B cell (primary cell): ENCODE data around the gene RETREG1. TPM values are rescaled to one million over a fixed set of nuclear protein-coding genes. Genes with fewer than 3 reads are reported as not detected.
A peak's percentile ranks its signal among the peaks of the same experiment; 100 is the strongest.

Source experiments
- ATAC-seq: fragments of 200-7000 bp; cut with Tn5 transposase; one replicate; pipeline ENCODE4 v1.10.0; 2021; ENCODE audit warnings: low read depth, mild to moderate bottlenecking, moderate number of reproducible peaks, moderate library complexity
- CTCF ChIA-PET: fragments of 350-600 bp; sonication (Branson Sonifier 250); formaldehyde crosslinking; loops from one replicate; lab custom pipeline; 2021; ENCODE audit warnings: antibody characterized with exemption, inconsistent platforms; lab: Charles Lee
- POLR2A ChIA-PET: fragments of 350-600 bp; sonication (Branson Sonifier 250); formaldehyde crosslinking; loops from one replicate; lab custom pipeline; 2021; ENCODE audit warnings: antibody characterized with exemption; lab: Charles Lee
- DNase-seq: peaks from one replicate; pipeline ENCODE4 v3.0.0; 2013
- H2AFZ ChIP-seq: 2 replicates; pipeline ENCODE4 v1.6.1; 2012; ENCODE audit warnings: mild to moderate bottlenecking, low read depth, low read length; ENCODE audit not compliant: insufficient read depth, poor library complexity, severe bottlenecking
- H3K27ac ChIP-seq, 2 donors: 1 replicate in 1 of 2; 2 replicates in 1 of 2; pipeline ENCODE4 v1.5.1; 2012 to 2013; ENCODE audit warnings: low read length in 2 of 2, mild to moderate bottlenecking in 2 of 2, moderate library complexity in 1 of 2
- H3K27me3 ChIP-seq, 4 experiments: fragments of 200-600 bp in 1 of 4; sonication (generic) in 1 of 4; replicated peaks in 1 of 4; 1 replicate in 2 of 4; 2 replicates in 2 of 4; pipeline versions ENCODE4 v1.6.1 to v1.7.0; 2013 to 2016; ENCODE audit warnings: low read length in 3 of 4, mild to moderate bottlenecking in 2 of 4, mixed read lengths in 1 of 4, moderate library complexity in 1 of 4; ENCODE audit not compliant: insufficient read depth in 4 of 4, control insufficient read depth in 3 of 4; ENCODE audit errors: control extremely low read depth in 1 of 4
- H3K36me3 ChIP-seq, 2 experiments: replicated peaks in 1 of 2; 1 replicate in 1 of 2; 2 replicates in 1 of 2; pipeline versions ENCODE4 v1.6.1 to v1.7.1; 2013; ENCODE audit warnings: low read length in 1 of 2; ENCODE audit not compliant: insufficient read depth in 2 of 2, control insufficient read depth in 1 of 2; ENCODE audit errors: control extremely low read depth in 1 of 2, extremely low read depth in 1 of 2
- H3K4me1 ChIP-seq, 2 donors: fragments of 200-600 bp in 1 of 2; sonication (generic) in 1 of 2; 1 replicate in 1 of 2; 2 replicates in 1 of 2; pipeline versions ENCODE4 v1.5.1 to v1.6.1; 2013 to 2017; ENCODE audit warnings: low read length in 2 of 2; ENCODE audit not compliant: control insufficient read depth in 2 of 2, insufficient read depth in 2 of 2
- H3K4me2 ChIP-seq: replicated peaks from 2 replicates; pipeline ENCODE3; 2012; ENCODE audit warnings: mild to moderate bottlenecking, low read depth, low read length; ENCODE audit not compliant: poor library complexity, severe bottlenecking
- H3K4me3 ChIP-seq, 5 experiments: fragments of 200-600 bp in 1 of 5; sonication (generic) in 1 of 5; 1 replicate in 3 of 5; 2 replicates in 2 of 5; pipeline versions ENCODE4 v1.5.1 to v1.7.0; 2011 to 2016; ENCODE audit warnings: low read length in 4 of 5, mild to moderate bottlenecking in 4 of 5, low read depth in 2 of 5, control low read depth in 1 of 5, moderate library complexity in 1 of 5; ENCODE audit not compliant: insufficient read depth in 1 of 5; ENCODE audit errors: control extremely low read depth in 1 of 5, extremely low read depth in 1 of 5
- H3K79me2 ChIP-seq: fragments of 200-600 bp; sonication (generic); one replicate; pipeline ENCODE4 v1.6.0; 2016; ENCODE audit warnings: low read length; ENCODE audit not compliant: control insufficient read depth, insufficient read depth
- H3K9ac ChIP-seq: fragments of 200-600 bp; sonication (generic); 2 replicates; pipeline ENCODE4 v1.6.1; 2017; ENCODE audit warnings: mild to moderate bottlenecking, low read length, moderate library complexity
- H3K9me3 ChIP-seq, 3 donors: one replicate each; pipeline versions ENCODE4 v1.6.1 to v1.7.1; 2013; ENCODE audit warnings: low read length in 2 of 3; ENCODE audit not compliant: control insufficient read depth in 2 of 3, insufficient read depth in 1 of 3; ENCODE audit errors: control extremely low read depth in 1 of 3
- H4K20me1 ChIP-seq: 2 replicates; pipeline ENCODE4 v1.6.0; 2012; ENCODE audit warnings: mild to moderate bottlenecking, low read length; ENCODE audit not compliant: insufficient read depth, control insufficient read depth, poor library complexity, severe bottlenecking
- H3K27ac Mint-ChIP-seq: one replicate; pipeline ENCODE4 v1.8.0; 2021; ENCODE audit warnings: mixed read lengths
- H3K27me3 Mint-ChIP-seq: one replicate; pipeline ENCODE4 v1.8.0; 2021; ENCODE audit warnings: mixed read lengths
- H3K4me1 Mint-ChIP-seq: one replicate; pipeline ENCODE4 v1.8.0; 2021; ENCODE audit warnings: mixed read lengths
- H3K4me3 Mint-ChIP-seq: one replicate; pipeline ENCODE4 v1.8.0; 2021; ENCODE audit warnings: mixed read lengths
- H3K9me3 Mint-ChIP-seq: one replicate; pipeline ENCODE4 v1.8.0; 2022; ENCODE audit warnings: mixed read lengths; ENCODE audit not compliant: insufficient read depth
- CTCF ChIP-seq: fragments of 200-600 bp; IDR thresholded peaks from one replicate; pipeline ENCODE4 v1.8.0; 2022; ENCODE audit warnings: antibody characterized with exemption, mild to moderate bottlenecking
- EZH2 ChIP-seq: IDR thresholded peaks from 2 replicates; pipeline ENCODE4 v1.6.1; 2012; ENCODE audit warnings: borderline replicate concordance, low read depth, mild to moderate bottlenecking, moderate library complexity, low read length; ENCODE audit not compliant: insufficient read depth, poor library complexity, severe bottlenecking
- WGBS: methylation state at CpG from one replicate; pipeline ENCODE4 v1.1.5; 2013; ENCODE audit warnings: missing lambda C conversion rate; ENCODE audit not compliant: insufficient coverage; 5-methylcytosine and 5-hydroxymethylcytosine counted together
- intact Hi-C: fragments of 100-400 bp; cut with micrococcal nuclease; formaldehyde crosslinking; loops from one replicate; pipeline ENCODE4 v1.10.0; 2022
- polyA plus RNA-seq: library from polyadenylated mRNA; depleted of rRNA; stranded (reverse); fragments of >200 nt; gene quantifications from 2 replicates; pipeline ENCODE4 v1.2.3, GENCODE V29; 2012
- total RNA-seq, 2 donors: library from RNA; stranded (reverse); fragments of 120-200 nt in 1 of 2; gene quantifications; 1 replicate in 1 of 2; 2 replicates in 1 of 2; pipeline versions ENCODE4 v1.2.3 to v1.2.4, GENCODE V29; 2013 to 2022

Gene RETREG1
- total and polyA plus RNA-seq, 2 donors (not counting 1 experiment from before 2014, with no cell fraction given): 5.1 to 12.9 TPM

DNA sequence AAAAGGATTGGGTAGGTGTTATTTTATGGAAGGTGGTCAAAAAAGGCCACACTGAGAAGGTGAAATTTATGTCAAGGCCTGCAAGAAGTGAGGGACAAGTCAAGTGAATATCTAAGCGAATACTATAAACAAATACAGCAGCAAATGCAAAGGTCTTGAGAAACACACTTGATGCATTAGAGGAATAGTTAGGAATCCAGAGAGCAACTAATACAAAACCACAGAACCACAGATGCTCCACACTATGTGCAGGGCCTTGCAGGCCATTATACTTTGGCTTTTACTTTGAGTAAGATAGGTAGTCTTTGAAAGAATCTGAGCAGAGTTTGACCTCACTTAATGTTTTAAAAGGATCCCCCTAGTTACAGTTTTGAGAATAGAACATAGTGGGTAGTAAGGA is 155.8 kb downstream of the RETREG1 start:
- POLR2A ChIA-PET: no interaction called here
- H3K27ac Mint-ChIP-seq: no peak overlapping the region
- TF ChIP-seq CTCF (no peak), EZH2 (no peak)

GRCh38 chr5:16459451-16459850 is 157.3 kb downstream of the RETREG1 start:
- DNase-seq (no peak), ATAC-seq (no peak)
- no peak overlapping the region for H3K4me3 ChIP-seq
- POLR2A ChIA-PET: no interaction called here
- peaks cover 70% of the 10 kb centered on the region for H3K79me2 ChIP-seq
- intact Hi-C loops: loop anchor here (5.0 kb wide), 1 partner anchor 1352 kb away; no protein-coding TSS in a partner anchor
- no peak overlapping the region for H3K9ac ChIP-seq
- peak overlapping the region in 1 of 2 donors; percentile 17 for H3K27ac ChIP-seq
- no peak overlapping the region for H2AFZ ChIP-seq
- H3K4me1 ChIP-seq: peaks cover 29% of the 10 kb centered on the region in 2 donors
- H3K27me3 Mint-ChIP-seq: no peaks in the 10 kb centered on the region
- peaks cover 77% of the 10 kb centered on the region for H3K4me1 Mint-ChIP-seq
- H3K4me2 ChIP-seq: no peak overlapping the region
- no peak overlapping the region for H3K4me3 Mint-ChIP-seq
- no peaks in the 10 kb centered on the region for H3K27me3 ChIP-seq
- H3K9me3 Mint-ChIP-seq: no peaks in the 10 kb centered on the region
- CTCF ChIA-PET: interaction anchor here (0.6 to 1.5 kb wide), 2 partner anchors 31 to 608 kb away, joined by 4 read pairs; no protein-coding TSS in a partner anchor
- TF ChIP-seq CTCF: no peak
- TF ChIP-seq EZH2: no peak
- no peaks in the 10 kb centered on the region for H3K9me3 ChIP-seq
- H3K36me3 ChIP-seq: peaks cover 10 to 82% of the 10 kb centered on the region in 2 experiments
- H4K20me1 ChIP-seq: peaks cover 65% of the 10 kb centered on the region
- no peak overlapping the region for H3K27ac Mint-ChIP-seq

More for the DNA sequence above, 155.8 kb downstream of the RETREG1 start:
- Histone ChIP-seq H3K4me2 (no peak overlapping the region), H3K79me2 (peaks cover 70% of the 10 kb centered on the region), H2AFZ (no peak overlapping the region), H3K27me3 (no peaks in the 10 kb centered on the region), H3K4me3 (no peak overlapping the region), H3K36me3 (peaks cover 4 to 68% of the 10 kb centered on the region in 2 experiments), H3K27ac (no peak overlapping the region), H3K4me1 (peaks cover 28 to 31% of the 10 kb centered on the region in 2 donors), H4K20me1 (peaks cover 59% of the 10 kb centered on the region), H3K9ac (no peak overlapping the region), H3K9me3 (no peaks in the 10 kb centered on the region)
- H3K4me1 Mint-ChIP-seq: peaks cover 79% of the 10 kb centered on the region
- intact Hi-C loops: loop anchor here (10.0 kb wide), 2 partner anchors 1466 to 1796 kb away; partner anchors contain the start of gene OTULIN
- WGBS: 100% methylated on average over 1 of the region's 1 CpG
- CTCF ChIA-PET: no interaction called here
- H3K27me3 Mint-ChIP-seq: no peaks in the 10 kb centered on the region
- H3K4me3 Mint-ChIP-seq: no peak overlapping the region
- ATAC-seq: no peak
- H3K9me3 Mint-ChIP-seq: no peaks in the 10 kb centered on the region
- no peak for DNase-seq
